GM12878 (cell line): ENCODE results near the gene SRBD1. TPM values are rescaled to one million over a fixed set of nuclear protein-coding genes. Genes with fewer than 3 reads are reported as not detected.

Experiments used
- ATAC-seq: fragments of 200-7000 bp; cut with Tn5 transposase; 3 replicates; pipeline ENCODE4 v1.9.1; 2020; ENCODE audit warnings: mild to moderate bottlenecking, moderate library complexity
- BruUV-seq: library from RNA; stranded (reverse); fragments of 400-500 nt; replicated peaks from 2 replicates; lab custom pipeline; 2021; lab: Mats Ljungman, UMichigan
- CTCF ChIA-PET: fragments of 300-600 bp; sonication (Branson Sonifier 250); formaldehyde crosslinking; extraction: SDS; loops from one replicate; lab custom pipeline; 2021; ENCODE audit warnings: inconsistent platforms; lab: Yijun Ruan, JAX
- POLR2A ChIA-PET: fragments of 350-600 bp; formaldehyde crosslinking; extraction: SDS; loops from one replicate; lab custom pipeline; 2021; ENCODE audit warnings: inconsistent platforms; lab: Charles Lee
- RAD21 ChIA-PET: fragments of 300-600 bp; sonication (Branson Sonifier 250); formaldehyde crosslinking; loops from one replicate; lab custom pipeline; 2023; ENCODE audit warnings: antibody characterized with exemption; ENCODE audit not compliant: unreplicated experiment; lab: Charles Lee
- SMC1A ChIA-PET: fragments of 300-600 bp; sonication (Branson Sonifier 250); formaldehyde crosslinking; loops from one replicate; lab custom pipeline; 2023; ENCODE audit not compliant: unreplicated experiment, uncharacterized antibody; lab: Charles Lee
- DNase-seq: peaks from one replicate; pipeline ENCODE4 v3.0.0-alpha.2; 2011; ENCODE audit warnings: low read depth, low spot score
- FAIRE-seq: peaks from 3 replicates; lab custom pipeline; 2011; peaks lifted over from hg19 to GRCh38; lab: Jason Lieb, UNC
- H2AFZ ChIP-seq: 2 replicates; pipeline ENCODE4 v1.6.0; 2011; ENCODE audit warnings: low read depth, low read length, control low read depth; ENCODE audit not compliant: control insufficient read depth
- H3K27ac ChIP-seq: 2 replicates; pipeline ENCODE4 v1.5.1; 2011; ENCODE audit warnings: control low read depth; ENCODE audit not compliant: control insufficient read depth, insufficient read depth
- H3K27me3 ChIP-seq, 2 experiments: replicated peaks in 1 of 2; 2 replicates each; pipeline versions ENCODE4 v1.6.0 to v1.6.1; 2011; ENCODE audit warnings: low read length in 1 of 2; ENCODE audit not compliant: control insufficient read depth in 2 of 2, insufficient read depth in 2 of 2
- H3K36me3 ChIP-seq, 2 experiments: 2 replicates each; pipeline ENCODE4 v1.5.1; 2011; ENCODE audit warnings: low read length in 1 of 2; ENCODE audit not compliant: control insufficient read depth in 2 of 2, insufficient read depth in 2 of 2
- H3K4me1 ChIP-seq: 2 replicates; pipeline ENCODE4 v1.6.1; 2011; ENCODE audit warnings: mild to moderate bottlenecking, low read length, moderate library complexity, mixed read lengths; ENCODE audit not compliant: control insufficient read depth, insufficient read depth
- H3K4me2 ChIP-seq: 2 replicates; pipeline ENCODE4 v1.6.0; 2011; ENCODE audit warnings: control low read depth; ENCODE audit not compliant: control insufficient read depth, insufficient read depth
- H3K4me3 ChIP-seq: fragments of 200-600 bp; sonication (generic); 2 replicates; pipeline ENCODE4 v1.5.1; 2016
- H3K79me2 ChIP-seq: 2 replicates; pipeline ENCODE4 v1.6.0; 2011; ENCODE audit warnings: low read length; ENCODE audit not compliant: control insufficient read depth, insufficient read depth
- H3K9ac ChIP-seq: 2 replicates; pipeline ENCODE4 v1.8.0; 2011; ENCODE audit warnings: low read length, control low read depth, mixed read lengths; ENCODE audit not compliant: control insufficient read depth, insufficient read depth
- H3K9me3 ChIP-seq: replicated peaks from 3 replicates; pipeline ENCODE4 v1.5.1; 2011; ENCODE audit warnings: mild to moderate bottlenecking, low read length; ENCODE audit not compliant: control insufficient read depth, insufficient read depth
- H4K20me1 ChIP-seq: 2 replicates; pipeline ENCODE4 v1.6.0; 2011; ENCODE audit not compliant: control insufficient read depth, insufficient read depth
- HCFC1 ChIP-seq: fragments of 150-350 bp; IDR thresholded peaks from 2 replicates; pipeline ENCODE4 v1.6.1; 2014; ENCODE audit warnings: low read length
- KAT2A ChIP-seq: conservative IDR thresholded peaks from 2 replicates; pipeline ENCODE4 v1.6.1; 2011; ENCODE audit warnings: low read depth, low read length; ENCODE audit not compliant: control insufficient read depth
- NFYA ChIP-seq: IDR thresholded peaks from 2 replicates; pipeline ENCODE4 v1.6.1; 2011; ENCODE audit warnings: low read depth, mild to moderate bottlenecking, low read length, improper control_type of control experiment, borderline replicate concordance
- POLR2A ChIP-seq: IDR thresholded peaks from 2 replicates; pipeline ENCODE4 v1.6.1; 2011; ENCODE audit warnings: low read depth, mild to moderate bottlenecking, low read length
- SMAD1 ChIP-seq: fragments of 450-650 bp; IDR thresholded peaks from 2 replicates; pipeline ENCODE4 v1.6.1; 2018; ENCODE audit warnings: mild to moderate bottlenecking, low read depth; ENCODE audit not compliant: partially characterized antibody
- SMC3 ChIP-seq: IDR thresholded peaks from 2 replicates; pipeline ENCODE4 v1.6.1; 2011; ENCODE audit warnings: low read length, improper control_type of control experiment, borderline replicate concordance
- SUPT20H ChIP-seq: IDR thresholded peaks from 2 replicates; pipeline ENCODE4 v1.6.1; 2011; ENCODE audit warnings: low read depth, mild to moderate bottlenecking, low read length, moderate library complexity, borderline replicate concordance; ENCODE audit not compliant: control insufficient read depth
- ZSCAN29 ChIP-seq: fragments of 450-650 bp; IDR thresholded peaks from 2 replicates; pipeline ENCODE4 v1.6.1; 2017; ENCODE audit warnings: mild to moderate bottlenecking, moderate library complexity
- whole genome bisulfite sequencing: methylation state at CpG from one replicate; pipeline ENCODE4 v1.1.6; 2016; ENCODE audit warnings: low lambda C conversion rate; ENCODE audit not compliant: insufficient replicate concordance, insufficient coverage; ENCODE audit errors: missing lambda C conversion rate; 5-methylcytosine and 5-hydroxymethylcytosine counted together
- in situ Hi-C: fragments of 300-500 bp; cut with MboI; formaldehyde crosslinking; loops from 9 replicates; pipeline ENCODE4 v1.14.3; 2018; ENCODE audit warnings: mixed read lengths
- intact Hi-C: fragments of 100-400 bp; cut with micrococcal nuclease; formaldehyde crosslinking; loops from one replicate; pipeline ENCODE4 v1.14.2; 2022; ENCODE audit not compliant: unreplicated experiment
- polyA plus RNA-seq, 11 experiments: library from polyadenylated mRNA; depleted of rRNA in 4 of 11; unstranded in 6 of 11; stranded (reverse) in 5 of 11; fragments of >200 nt; fragmentation: Nextera tagmentation in 4 of 11; fragmentation: Illumina TruSeq in 1 of 11; extraction: Ambion mirVana in 4 of 11; extraction: Trizol in 1 of 11; gene quantifications; 1 replicate in 1 of 11; 2 replicates in 10 of 11; pipeline versions ENCODE4 v1.2.1 to v1.2.3, GENCODE V29; 2011 to 2016; ENCODE audit warnings: inconsistent platforms in 2 of 11, missing spikeins in 2 of 11, low read depth in 1 of 11
- total RNA-seq, 4 experiments: library from RNA; depleted of rRNA in 3 of 4; stranded (reverse); fragments of >200 nt in 3 of 4; fragmentation: Illumina TruSeq in 1 of 4; extraction: Trizol in 1 of 4; gene quantifications; 2 replicates each; pipeline versions ENCODE4 v1.2.1 to v1.2.3, GENCODE V29; 2013 to 2021
- TF ChIP-seq, protein P1 (sequence below): IDR thresholded peaks from 2 replicates; pipeline ENCODE4 v1.6.1; 2012; ENCODE audit warnings: mild to moderate bottlenecking, low read depth, low read length
- TF ChIP-seq, protein P2 (sequence below): fragments of 450-650 bp; IDR thresholded peaks from 2 replicates; pipeline ENCODE4 v1.6.1; 2017; ENCODE audit warnings: mild to moderate bottlenecking, moderate library complexity

SRBD1 gene
- total and polyA plus RNA-seq, 10 of the 15 experiments (the other 5 are each of a cell fraction or from before 2014, with no cell fraction given), result 9.7 to 33.1 (median 20.1) TPM

DNA sequence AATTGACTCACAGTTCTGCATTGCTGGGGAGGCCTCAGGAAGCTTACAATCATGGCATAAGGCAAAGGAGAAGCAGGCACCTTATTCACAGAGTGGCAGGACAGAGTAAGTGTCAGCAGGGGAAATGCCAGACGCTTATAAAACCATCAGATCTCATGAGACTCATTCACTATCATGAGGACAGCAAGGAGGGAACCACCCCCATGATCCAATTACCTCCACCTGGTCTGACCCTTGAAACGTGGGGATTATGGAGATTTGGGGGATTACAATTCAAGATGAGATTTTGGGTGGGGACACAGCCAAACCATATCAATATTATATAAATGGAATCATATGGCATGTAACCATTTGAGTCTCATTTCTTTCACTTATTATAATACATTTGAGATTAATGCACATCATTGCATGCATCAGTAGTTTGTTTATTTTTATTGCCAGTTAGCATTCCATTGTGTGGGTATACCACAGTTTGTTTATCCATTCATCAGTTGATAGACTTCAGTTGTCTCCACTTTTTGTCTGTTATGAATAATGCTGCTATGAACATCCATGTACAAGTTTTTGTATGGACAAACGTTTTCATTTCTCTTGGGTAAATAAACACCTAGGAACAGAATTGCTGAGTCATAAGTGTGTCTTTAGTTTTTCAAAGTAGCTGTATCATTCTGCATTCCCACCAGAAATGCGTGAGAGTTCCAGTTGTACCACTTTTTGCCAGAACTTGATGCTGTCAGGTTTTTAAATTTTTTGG is 5.8 kb upstream of the SRBD1 start (continued):
- TF ChIP-seq NFYA (no peak), HCFC1 (no peak), POLR2A (no peak), SMAD1 (no peak), SUPT20H (no peak)

DNA sequence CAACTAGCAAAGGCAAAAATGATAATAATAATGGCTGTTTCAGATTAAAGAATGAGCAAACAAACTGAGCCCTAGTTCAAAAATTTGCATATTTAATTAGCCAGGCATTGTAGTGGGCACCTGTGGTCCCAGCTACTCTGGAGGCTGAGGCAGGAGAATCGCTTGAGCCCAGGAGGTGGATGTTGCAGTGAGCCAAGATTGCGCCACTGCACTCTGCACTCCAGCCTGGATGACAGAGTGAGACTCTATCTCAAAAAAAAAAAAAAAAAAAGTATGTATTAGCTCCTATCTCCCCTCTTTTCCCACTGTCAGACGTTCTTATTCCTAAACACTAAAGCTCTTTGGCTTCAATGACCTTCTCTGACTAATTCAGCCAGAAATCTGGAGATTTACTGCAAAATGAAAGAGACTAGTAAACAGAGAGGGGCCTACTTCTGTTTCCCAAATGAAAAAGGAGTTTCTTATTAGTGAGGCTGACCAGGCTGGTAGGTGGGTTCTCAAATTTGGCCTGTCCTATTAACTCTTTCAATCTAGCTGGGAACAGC is 3.9 kb upstream of the SRBD1 start:
- FAIRE-seq, result no peak
- no TSS peak for BruUV-seq
- ChIA-PET CTCF (interaction anchor here (1.2 kb wide), 1 partner anchor 29 kb away, joined by 3 read pairs; no protein-coding TSS in a partner anchor), RAD21 (interaction anchor here (0.7 kb wide), 1 partner anchor 306 kb away, joined by 3 read pairs; no protein-coding TSS in a partner anchor), POLR2A (interaction anchor here (0.5 to 1.7 kb wide), 4 partner anchors 11 to 910 kb away, joined by 3 to 4 read pairs (median 4); no protein-coding TSS in a partner anchor), SMC1A (interaction anchor here (0.6 to 1.7 kb wide), 2 partner anchors 29 to 98 kb away, joined by 3 to 6 read pairs; no protein-coding TSS in a partner anchor)
- DNase-seq, result no peak
- H3K9ac ChIP-seq, result no peak overlapping the region
- no peak overlapping the region for H3K4me3 ChIP-seq
- no peaks in the 10 kb centered on the region for H3K36me3 ChIP-seq
- no peak for ATAC-seq
- in situ Hi-C loops (no loop called here), intact Hi-C loops (no loop called here)
- no peak overlapping the region for H3K4me2 ChIP-seq
- H3K27ac ChIP-seq, result no peak overlapping the region
- WGBS, result 70% methylated on average over 3 of the region's 3 CpGs
- no peak overlapping the region for H2AFZ ChIP-seq
- H3K4me1 ChIP-seq, result peaks cover 4% of the 10 kb centered on the region; the same call in 1 of the 2 replicates
- H4K20me1 ChIP-seq, result no peaks in the 10 kb centered on the region
- H3K27me3 ChIP-seq, result no peaks in the 10 kb centered on the region
- H3K79me2 ChIP-seq, result peaks cover 7% of the 10 kb centered on the region
- no peaks in the 10 kb centered on the region for H3K9me3 ChIP-seq
- TF ChIP-seq KAT2A, result no peak
- TF ChIP-seq ZSCAN29, result no peak
- TF ChIP-seq, protein P1, sequence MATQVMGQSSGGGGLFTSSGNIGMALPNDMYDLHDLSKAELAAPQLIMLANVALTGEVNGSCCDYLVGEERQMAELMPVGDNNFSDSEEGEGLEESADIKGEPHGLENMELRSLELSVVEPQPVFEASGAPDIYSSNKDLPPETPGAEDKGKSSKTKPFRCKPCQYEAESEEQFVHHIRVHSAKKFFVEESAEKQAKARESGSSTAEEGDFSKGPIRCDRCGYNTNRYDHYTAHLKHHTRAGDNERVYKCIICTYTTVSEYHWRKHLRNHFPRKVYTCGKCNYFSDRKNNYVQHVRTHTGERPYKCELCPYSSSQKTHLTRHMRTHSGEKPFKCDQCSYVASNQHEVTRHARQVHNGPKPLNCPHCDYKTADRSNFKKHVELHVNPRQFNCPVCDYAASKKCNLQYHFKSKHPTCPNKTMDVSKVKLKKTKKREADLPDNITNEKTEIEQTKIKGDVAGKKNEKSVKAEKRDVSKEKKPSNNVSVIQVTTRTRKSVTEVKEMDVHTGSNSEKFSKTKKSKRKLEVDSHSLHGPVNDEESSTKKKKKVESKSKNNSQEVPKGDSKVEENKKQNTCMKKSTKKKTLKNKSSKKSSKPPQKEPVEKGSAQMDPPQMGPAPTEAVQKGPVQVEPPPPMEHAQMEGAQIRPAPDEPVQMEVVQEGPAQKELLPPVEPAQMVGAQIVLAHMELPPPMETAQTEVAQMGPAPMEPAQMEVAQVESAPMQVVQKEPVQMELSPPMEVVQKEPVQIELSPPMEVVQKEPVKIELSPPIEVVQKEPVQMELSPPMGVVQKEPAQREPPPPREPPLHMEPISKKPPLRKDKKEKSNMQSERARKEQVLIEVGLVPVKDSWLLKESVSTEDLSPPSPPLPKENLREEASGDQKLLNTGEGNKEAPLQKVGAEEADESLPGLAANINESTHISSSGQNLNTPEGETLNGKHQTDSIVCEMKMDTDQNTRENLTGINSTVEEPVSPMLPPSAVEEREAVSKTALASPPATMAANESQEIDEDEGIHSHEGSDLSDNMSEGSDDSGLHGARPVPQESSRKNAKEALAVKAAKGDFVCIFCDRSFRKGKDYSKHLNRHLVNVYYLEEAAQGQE, result no peak
- TF ChIP-seq, protein P2, sequence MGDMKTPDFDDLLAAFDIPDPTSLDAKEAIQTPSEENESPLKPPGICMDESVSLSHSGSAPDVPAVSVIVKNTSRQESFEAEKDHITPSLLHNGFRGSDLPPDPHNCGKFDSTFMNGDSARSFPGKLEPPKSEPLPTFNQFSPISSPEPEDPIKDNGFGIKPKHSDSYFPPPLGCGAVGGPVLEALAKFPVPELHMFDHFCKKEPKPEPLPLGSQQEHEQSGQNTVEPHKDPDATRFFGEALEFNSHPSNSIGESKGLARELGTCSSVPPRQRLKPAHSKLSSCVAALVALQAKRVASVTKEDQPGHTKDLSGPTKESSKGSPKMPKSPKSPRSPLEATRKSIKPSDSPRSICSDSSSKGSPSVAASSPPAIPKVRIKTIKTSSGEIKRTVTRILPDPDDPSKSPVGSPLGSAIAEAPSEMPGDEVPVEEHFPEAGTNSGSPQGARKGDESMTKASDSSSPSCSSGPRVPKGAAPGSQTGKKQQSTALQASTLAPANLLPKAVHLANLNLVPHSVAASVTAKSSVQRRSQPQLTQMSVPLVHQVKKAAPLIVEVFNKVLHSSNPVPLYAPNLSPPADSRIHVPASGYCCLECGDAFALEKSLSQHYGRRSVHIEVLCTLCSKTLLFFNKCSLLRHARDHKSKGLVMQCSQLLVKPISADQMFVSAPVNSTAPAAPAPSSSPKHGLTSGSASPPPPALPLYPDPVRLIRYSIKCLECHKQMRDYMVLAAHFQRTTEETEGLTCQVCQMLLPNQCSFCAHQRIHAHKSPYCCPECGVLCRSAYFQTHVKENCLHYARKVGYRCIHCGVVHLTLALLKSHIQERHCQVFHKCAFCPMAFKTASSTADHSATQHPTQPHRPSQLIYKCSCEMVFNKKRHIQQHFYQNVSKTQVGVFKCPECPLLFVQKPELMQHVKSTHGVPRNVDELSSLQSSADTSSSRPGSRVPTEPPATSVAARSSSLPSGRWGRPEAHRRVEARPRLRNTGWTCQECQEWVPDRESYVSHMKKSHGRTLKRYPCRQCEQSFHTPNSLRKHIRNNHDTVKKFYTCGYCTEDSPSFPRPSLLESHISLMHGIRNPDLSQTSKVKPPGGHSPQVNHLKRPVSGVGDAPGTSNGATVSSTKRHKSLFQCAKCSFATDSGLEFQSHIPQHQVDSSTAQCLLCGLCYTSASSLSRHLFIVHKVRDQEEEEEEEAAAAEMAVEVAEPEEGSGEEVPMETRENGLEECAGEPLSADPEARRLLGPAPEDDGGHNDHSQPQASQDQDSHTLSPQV, result no peak
- no peak for TF ChIP-seq SMC3
